A549 treated with dexamethasone at 1 μM for 4 hours (cell line): Measurements from ENCODE around the gene GRK5. TPM values are rescaled to one million over a fixed set of nuclear protein-coding genes. Genes with fewer than 3 reads are reported as not detected.

ENCODE experiments used
- total RNA-seq: library from RNA; stranded (reverse); fragments of 200-300 nt; extraction: Qiagen RNA extraction; gene quantifications from 5 replicates; pipeline ENCODE4 v1.2.3, GENCODE V29; 2022

The GRK5 gene
- 8.3 to 11.5 TPM (median 10.6 TPM) in 5 replicates for total RNA-seq

GRCh38 chr10:119207366-119207666 lies at the start of gene GRK5:
Gene GRK5 (plus strand): TSS chr10:119207571. CDS start chr10:119207918, 347 bp downstream.

GRCh38 chr10:119165171-119166117 lies 41.9 kb upstream of the GRK5 start, which contains the start of gene SFXN4:
Gene SFXN4 (minus strand): TSS chr10:119165714. CDS start chr10:119165647, 67 bp downstream.

DNA sequence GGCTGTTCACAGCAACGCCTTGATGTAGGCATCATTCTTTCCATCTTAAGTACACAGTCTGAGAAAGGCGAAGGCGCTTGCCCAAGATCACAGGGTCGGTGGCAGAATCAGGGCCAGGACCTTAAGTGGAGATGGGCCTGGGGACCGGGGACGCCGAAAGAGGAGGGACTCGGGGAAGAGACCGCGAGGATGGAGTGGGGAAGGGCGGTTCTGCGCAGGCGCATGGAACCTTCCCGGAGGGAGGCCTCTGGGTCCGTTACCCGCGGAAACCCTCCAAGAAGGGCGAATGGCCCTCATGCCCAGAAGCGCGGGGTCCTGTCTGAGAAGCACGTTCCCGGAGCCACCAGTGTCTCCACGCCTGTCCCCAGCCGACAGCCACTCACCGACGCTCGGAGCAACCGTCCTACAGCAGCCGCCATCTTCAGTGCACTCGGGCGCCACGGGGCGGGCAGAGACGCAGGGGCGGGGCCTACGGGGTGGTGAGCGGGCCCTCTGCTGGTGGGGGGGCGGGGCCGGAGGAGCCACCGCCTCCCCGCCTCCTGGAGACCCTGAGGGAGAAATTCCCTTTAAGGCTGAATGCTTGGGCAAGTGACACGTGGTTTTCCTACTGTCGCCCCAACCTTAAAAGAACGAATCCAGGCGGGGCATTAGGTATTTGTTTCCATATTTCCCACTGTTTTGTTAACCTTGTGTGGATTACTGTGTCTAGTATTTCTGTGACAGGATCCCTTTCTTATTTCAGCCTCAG lies 28.8 kb upstream of the GRK5 start, which contains the start of gene PRDX3:
TSS of gene PRDX3 (minus strand) at position 441 of the 748 bp plus-strand sequence. CDS start at position 419, 22 bp downstream.

Other genes with a start within 250 kb of the GRK5 start
- 2.4 to 3.6 TPM (median 3.4 TPM) in 5 replicates for gene NANOS1, start 177.9 kb upstream of the GRK5 start, total RNA-seq
- gene EIF3A, start 126.8 kb upstream of the GRK5 start, total RNA-seq = 128 to 177 TPM (median 166 TPM) in 5 replicates
- gene DENND10, start 103.5 kb upstream of the GRK5 start, total RNA-seq = 48.6 to 55.1 TPM (median 53.7 TPM) in 5 replicates
- 41.2 to 45.0 TPM (median 44.2 TPM) in 5 replicates for gene SFXN4, start 41.9 kb upstream of the GRK5 start, total RNA-seq
- 247 to 292 TPM (median 279 TPM) in 5 replicates for gene PRDX3, start 28.8 kb upstream of the GRK5 start, total RNA-seq